NCI-H2171 treated with DMSO at 0.1 percent for 48 hours (cell line): Measurements from ENCODE around the gene MET.
"Not testable (repeated sequence)": the region's sequence is repeated elsewhere in the genome, so short reads cannot be mapped to it uniquely, and the experiment has no call there.

Source experiments
- DNase-seq: peaks from one replicate; lab custom pipeline; 2025; lab: John Stamatoyannopoulos, UW

The MET gene

GRCh38 chr7:116809636-116810266 lies 137.8 kb downstream of the MET start:
- peak; percentile 58 for DNase-seq

GRCh38 chr7:116810267-116811116 lies 138.5 kb downstream of the MET start:
- DNase-seq, result no peak

GRCh38 chr7:116811768-116812167 lies 139.8 kb downstream of the MET start:
- no peak for DNase-seq

DNA sequence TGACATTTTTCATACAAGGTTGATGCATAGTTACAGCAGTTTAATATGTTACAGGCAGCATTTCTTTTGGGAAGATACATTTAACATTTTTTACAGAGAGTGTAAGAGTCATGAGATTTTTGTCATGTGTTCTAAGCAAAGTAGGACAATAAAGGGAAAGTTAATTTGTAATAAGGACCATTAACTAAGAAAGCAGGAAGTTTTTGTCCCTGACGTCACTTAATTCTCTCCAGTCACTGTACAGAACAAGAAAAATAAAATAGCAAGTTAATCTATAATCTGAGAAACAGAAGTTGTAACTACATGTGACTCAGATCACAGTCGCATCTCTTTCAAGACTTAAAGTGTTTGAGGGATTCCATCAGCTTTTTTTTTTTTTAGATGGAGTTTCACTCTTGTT lies 140.9 kb downstream of the MET start:
- no peak for DNase-seq

GRCh38 chr7:116813371-116813770 lies 141.4 kb downstream of the MET start:
- DNase-seq, result not testable (repeated sequence)

DNA sequence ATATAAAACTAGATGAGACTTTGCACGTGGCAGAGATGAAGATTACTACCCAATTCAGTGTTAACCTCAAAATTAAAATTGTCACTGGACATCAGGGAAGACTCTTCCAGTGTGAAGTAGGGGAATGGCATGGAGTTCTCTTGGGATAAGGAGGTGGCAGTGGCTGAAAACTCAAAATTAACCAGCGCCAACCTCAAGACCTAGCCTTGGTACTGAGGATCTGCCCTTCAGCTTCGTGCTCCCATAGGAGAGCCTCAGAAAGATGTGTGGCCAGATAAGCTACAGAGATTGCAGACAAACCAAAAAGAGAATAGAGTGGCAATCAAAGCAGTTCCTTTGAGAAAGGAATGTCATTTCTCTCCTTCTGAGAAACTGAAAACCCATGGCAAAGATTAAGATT lies 143.0 kb downstream of the MET start:
- DNase-seq, result no peak

- DNase-seq, result no peak
Observed at GRCh38 chr7:116820149-116820548, 148.2 kb downstream of the MET start.

GRCh38 chr7:116821647-116822046 lies 149.7 kb downstream of the MET start:
- DNase-seq, result not testable (repeated sequence)

- DNase-seq, result no peak
Observed at GRCh38 chr7:116824449-116824848, 152.5 kb downstream of the MET start.

DNA sequence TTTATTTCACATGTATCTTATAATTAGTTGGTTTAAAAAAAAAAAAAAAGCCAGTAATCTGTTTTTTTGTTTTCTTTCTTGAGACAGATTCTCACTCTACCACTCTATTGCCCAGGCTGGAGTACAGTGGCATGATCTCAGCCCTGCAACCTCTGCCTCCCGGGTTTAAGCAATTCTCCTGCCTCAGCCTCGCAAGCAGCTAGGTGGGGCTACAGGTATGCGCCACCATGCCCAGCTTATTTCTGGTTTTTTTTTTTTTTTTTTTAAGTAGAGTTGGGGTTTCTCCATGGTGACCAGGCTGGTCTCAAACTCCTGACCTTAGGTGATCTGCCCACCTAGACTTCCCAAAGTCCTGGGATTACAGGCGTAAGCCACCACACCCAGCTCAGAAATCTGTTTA lies 156.3 kb downstream of the MET start:
- no peak for DNase-seq

DNA sequence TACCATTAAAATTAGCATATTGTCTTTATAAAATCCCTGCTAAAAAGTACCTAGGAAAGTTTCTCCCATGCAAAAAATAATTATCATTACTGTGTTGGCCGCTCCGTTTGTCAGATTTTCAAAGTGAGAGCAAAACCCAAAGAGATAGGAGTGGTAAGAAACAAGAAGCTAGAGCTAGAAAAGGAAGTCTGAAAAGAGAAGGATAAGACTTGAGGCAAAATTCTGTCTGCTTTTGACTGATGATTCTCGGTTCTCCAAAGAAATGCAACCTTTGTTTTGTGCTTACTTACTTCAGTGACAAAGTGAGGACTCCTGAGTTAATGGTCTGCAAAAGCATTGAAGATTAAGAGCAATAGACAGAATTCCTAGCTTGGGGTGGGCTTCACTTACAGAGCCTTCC lies 157.0 kb downstream of the MET start:
- DNase-seq, result no peak

DNA sequence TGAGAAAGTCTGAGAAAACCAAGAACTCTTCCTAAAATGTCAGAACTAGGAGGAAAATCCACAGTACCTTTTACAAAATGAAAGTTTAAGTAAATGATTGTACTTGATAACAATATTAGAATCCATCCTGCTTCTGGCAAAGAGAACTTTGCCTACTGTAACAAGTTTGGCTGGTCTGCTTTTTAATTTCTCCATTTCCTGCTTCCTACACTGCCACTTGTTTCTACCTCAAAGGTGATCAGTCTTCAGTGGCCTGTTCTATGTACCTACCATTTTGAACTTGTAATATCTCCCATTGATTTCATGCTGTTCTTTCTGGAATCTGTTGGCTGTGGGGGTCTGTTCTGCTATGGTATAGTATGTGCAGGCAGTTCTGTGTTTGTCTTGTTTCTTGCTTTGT lies 157.5 kb downstream of the MET start:
- DNase-seq, result no peak

GRCh38 chr7:116832692-116833091 lies 160.7 kb downstream of the MET start:
- no peak for DNase-seq

GRCh38 chr7:116834815-116835504 lies 163.0 kb downstream of the MET start:
- DNase-seq, result no peak

GRCh38 chr7:116836048-116836447 lies 164.1 kb downstream of the MET start:
- no peak for DNase-seq

- no peak for DNase-seq
Observed at GRCh38 chr7:116836911-116837310, 164.9 kb downstream of the MET start.

GRCh38 chr7:116837586-116837985 lies 165.6 kb downstream of the MET start:
- DNase-seq, result no peak

DNA sequence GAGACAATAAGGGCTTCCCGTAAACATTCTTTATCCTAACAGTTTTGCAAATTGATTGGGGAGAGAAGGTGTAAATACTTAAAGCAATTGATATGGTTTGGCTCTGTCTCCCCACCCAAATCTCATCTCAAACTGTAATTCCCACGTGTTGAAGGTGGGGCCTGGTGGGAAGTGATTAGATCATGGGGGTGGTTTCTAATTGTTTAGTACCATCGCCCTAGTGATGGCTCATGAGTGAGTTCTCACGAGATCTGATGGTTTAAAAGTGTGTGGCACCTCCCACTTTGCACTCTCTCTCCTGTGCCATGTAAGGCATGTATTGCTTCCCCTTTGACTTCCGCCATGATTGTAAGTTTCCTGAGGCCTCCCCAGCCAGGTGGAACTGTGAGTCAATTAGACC lies 168.3 kb downstream of the MET start:
- no peak for DNase-seq

DNA sequence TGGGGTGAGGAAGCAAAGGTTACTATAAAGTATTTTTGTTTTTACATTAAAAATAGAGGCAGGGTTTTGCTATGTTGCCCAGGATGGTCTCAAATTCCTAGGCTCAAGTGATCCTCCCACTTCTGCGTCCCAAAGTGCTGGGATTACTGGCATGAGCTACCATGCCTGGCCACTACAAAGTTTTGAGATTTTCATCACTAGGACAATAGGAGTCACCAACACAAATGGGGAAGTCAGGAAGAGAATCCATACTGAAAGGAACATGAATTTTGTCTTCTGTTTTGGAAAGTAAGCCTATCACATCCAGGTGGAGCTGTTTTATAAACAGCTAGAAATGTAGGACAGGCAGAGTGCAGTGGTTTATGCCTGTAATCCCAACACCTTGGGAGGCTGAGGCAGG lies 170.4 kb downstream of the MET start:
- no peak for DNase-seq

DNA sequence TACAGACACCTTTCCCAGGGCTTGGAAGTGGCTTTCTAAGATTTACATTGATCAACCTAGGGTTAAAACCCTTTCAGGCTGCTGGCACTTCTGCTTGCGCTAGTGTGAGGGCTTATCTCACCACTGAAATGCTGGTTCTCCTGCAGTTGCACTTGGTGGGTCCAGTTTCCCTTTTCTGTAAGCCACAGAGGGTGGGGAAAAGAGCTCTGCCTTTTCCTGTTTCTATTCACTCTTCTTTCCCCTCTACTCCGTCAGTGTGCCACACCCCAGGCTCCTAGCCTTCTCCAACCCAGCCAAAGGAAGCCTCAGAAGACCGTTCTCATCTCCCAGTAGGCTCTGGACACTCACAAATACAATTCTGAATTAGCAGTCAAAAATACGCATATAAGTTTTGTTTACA lies 171.4 kb downstream of the MET start:
- DNase-seq, result no peak
